ENCODE results near the gene SCEL.

Gene SCEL

DNA sequence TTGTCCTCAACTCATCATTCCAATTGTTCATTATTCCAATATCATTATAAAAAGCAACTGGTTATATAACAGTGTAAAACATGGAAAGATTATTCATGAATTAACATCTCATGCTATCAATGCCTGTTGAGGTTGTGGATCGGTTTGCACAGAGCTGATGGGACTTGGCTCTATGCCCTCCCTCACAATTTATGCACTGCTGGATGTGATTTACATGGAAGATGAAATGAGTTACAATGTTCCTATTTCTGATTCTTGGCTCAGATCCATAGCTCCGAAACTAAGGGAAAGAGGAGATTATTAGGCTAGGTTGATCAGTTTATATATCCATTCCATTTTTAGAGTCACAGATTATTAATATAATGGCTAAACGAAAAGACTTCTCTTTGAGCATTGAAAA lies 38.6 kb downstream of the SCEL start:
- ATAC-seq (no peak), DNase-seq (no peak)
- H3K27ac Mint-ChIP-seq = no peak overlapping the region
- no peak overlapping the region for H3K4me3 Mint-ChIP-seq
- no peaks in the 10 kb centered on the region for H3K4me1 Mint-ChIP-seq
- no peaks in the 10 kb centered on the region for H3K9me3 Mint-ChIP-seq
- H3K27me3 Mint-ChIP-seq = peaks cover 41% of the 10 kb centered on the region

DNA sequence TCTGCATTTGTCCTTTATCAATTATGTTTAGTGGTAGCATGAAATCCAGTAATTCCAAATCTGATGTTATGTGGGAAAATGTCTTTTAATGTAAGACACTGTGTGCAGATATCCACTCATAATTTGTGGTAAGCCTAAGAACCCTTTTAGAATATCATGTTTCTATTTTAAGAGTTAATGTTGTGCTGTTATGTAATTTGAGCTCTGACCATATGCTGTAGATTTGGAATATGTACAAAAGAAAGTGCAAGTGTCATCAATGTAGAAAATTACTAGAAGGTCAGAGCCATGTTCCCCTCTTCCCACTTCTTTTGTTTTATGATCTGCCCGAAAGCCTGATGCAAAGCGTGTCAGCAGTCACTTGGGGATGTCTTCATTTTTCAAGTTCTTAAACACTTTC lies 44.5 kb downstream of the SCEL start:
- Mint-ChIP-seq H3K27me3 (peaks cover 43% of the 10 kb centered on the region), H3K4me3 (no peak overlapping the region), H3K27ac (no peak overlapping the region), H3K9me3 (no peaks in the 10 kb centered on the region), H3K4me1 (no peaks in the 10 kb centered on the region)
- ATAC-seq (no peak), DNase-seq (no peak)

DNA sequence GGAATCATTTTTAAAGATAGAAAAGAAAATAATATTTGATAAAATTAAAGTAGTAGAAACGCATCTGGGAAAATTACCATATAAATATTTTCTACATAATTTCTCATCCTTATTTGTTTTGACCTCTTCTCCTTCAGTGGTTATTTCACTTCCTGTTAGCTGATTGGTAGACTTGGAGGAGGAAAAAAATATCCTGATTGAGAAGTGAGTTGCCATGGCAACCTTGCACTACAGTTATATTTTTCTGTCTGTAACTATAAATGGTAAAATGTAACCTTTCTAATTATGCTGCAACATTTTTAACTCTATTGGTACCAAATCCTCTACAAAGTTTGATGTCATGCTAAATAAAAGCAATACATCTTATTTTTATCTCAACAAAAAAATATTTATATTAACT lies 45.2 kb downstream of the SCEL start:
- DNase-seq (no peak), ATAC-seq (no peak)
- H3K9me3 Mint-ChIP-seq = no peaks in the 10 kb centered on the region
- H3K4me3 Mint-ChIP-seq = no peak overlapping the region
- peaks cover 37% of the 10 kb centered on the region for H3K27me3 Mint-ChIP-seq
- no peaks in the 10 kb centered on the region for H3K4me1 Mint-ChIP-seq
- H3K27ac Mint-ChIP-seq = no peak overlapping the region

DNA sequence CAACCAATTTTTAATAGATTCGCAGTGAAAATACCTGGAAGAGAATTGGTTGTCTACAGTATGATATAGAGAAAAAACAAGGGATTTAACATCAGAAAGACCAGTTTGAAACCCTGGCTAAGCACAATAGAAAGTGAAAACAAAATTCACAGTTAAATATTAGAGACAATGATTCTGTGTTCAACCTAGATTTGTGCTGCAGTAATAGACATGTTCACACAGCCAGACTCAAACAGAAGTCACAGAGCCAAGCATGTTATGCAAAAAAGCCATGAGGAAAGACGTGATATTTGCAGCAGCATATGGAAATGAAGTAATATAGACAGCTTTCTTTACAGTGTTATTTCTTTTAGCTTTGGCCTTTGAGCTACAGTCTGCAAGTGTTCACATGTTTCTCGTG lies 48.1 kb downstream of the SCEL start:
- ATAC-seq (no peak), DNase-seq (no peak)
- Mint-ChIP-seq H3K4me1 (no peaks in the 10 kb centered on the region), H3K27me3 (peaks cover 10% of the 10 kb centered on the region), H3K9me3 (no peaks in the 10 kb centered on the region), H3K4me3 (no peak overlapping the region), H3K27ac (no peak overlapping the region)

DNA sequence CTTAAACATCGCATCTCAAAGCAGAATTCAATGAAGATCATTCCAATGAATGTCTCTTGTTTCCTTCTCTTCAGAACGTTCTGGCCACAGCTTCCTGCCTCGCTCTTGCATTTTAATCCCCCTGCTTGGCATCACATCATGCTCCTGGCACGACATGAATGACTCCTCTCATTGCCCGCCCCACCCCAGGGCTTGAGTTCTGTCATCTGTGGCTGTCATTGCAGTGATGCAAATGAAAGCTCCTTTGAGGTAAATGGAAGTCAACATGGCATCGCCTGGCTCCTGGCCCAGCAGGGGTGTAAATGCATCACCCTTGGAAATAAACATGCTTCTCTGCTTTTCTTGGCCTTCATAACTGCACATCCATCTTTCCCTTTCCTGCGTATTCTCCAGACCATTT lies 48.6 kb downstream of the SCEL start:
- ATAC-seq (no peak), DNase-seq (no peak)
- no peak overlapping the region for H3K27ac Mint-ChIP-seq
- no peaks in the 10 kb centered on the region for H3K9me3 Mint-ChIP-seq
- H3K4me1 Mint-ChIP-seq = no peaks in the 10 kb centered on the region
- no peak overlapping the region for H3K4me3 Mint-ChIP-seq
- H3K27me3 Mint-ChIP-seq = peaks cover 7% of the 10 kb centered on the region

DNA sequence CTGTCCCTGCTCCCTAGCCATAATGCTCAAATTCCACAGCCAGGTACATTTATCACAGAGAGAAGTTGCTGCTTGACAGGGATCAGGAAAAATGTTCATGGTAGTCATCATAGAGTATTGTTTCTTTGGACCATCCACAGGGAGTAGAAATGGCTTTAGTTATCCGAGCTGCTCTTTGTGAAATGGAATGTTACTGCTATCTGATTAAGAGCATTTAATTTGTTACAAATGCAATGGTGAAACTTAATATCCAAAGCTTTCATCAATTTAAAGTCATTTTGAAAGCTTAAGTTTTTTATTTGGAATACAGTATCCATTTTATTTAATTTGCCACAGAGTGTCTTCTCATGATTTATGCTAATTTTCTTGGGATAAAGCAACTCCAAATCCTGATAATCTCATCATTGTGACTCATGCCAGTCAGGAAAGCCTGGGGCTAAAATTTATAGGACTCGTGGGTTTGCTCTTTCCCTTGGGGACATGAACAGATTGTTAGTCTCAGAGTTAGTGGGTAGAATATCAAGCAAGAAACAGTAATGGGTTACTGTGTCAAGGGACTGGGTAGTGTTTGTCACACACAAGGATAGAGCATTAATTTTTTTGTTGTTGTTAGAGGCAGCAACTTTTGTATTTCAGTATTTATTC lies 59.8 kb downstream of the SCEL start:
- no peak overlapping the region for H3K27ac Mint-ChIP-seq
- H3K4me3 Mint-ChIP-seq = no peak overlapping the region
- no peaks in the 10 kb centered on the region for H3K9me3 Mint-ChIP-seq
- ATAC-seq (no peak), DNase-seq (no peak)
- H3K4me1 Mint-ChIP-seq = no peaks in the 10 kb centered on the region
- H3K27me3 Mint-ChIP-seq = peaks cover 45% of the 10 kb centered on the region

DNA sequence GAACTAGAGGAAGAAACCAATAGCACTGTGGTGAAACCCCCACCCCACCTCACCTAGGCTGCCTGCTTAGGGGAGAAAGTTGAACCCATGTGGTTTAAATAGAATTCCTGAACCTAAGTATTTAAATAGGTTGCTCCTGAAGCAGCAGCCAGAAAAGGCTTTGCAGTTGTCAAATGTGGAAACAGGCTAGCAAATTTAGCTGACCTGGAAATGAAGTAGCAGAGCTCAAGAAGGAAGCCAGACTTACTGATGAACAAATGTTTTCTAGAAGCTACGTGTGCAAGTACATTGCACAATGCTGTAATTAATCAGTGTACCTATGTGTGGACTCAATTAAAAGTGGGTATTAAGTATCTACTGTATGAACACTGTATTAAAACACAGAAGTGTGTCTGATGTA lies 61.3 kb downstream of the SCEL start:
- DNase-seq (no peak), ATAC-seq (no peak)
- Mint-ChIP-seq H3K4me3 (no peak overlapping the region), H3K9me3 (no peaks in the 10 kb centered on the region), H3K27ac (no peak overlapping the region), H3K4me1 (no peaks in the 10 kb centered on the region), H3K27me3 (peaks cover 45% of the 10 kb centered on the region)

DNA sequence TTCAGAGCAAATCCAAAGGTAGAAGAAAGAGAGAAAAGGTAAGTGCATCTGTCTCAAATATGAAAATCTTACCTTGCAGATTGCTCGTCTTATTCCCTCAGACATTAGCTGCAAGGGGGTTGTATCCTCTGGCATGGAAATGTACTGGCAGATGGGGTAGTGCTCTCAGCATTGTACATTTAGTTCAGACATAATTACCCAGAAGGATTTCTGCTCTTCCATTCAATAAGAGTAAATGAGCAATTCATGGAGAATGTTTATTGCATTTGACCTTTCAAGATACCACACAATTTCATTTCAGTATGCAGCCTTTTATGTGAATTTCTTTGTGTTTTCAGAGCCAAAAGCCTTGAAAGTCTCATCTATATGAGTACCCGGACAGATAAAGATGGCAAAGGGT lies 63.8 kb downstream of the SCEL start:
- Mint-ChIP-seq H3K4me3 (no peak overlapping the region), H3K4me1 (no peaks in the 10 kb centered on the region), H3K27me3 (peaks cover 29% of the 10 kb centered on the region), H3K9me3 (no peaks in the 10 kb centered on the region), H3K27ac (no peak overlapping the region)
- ATAC-seq (no peak), DNase-seq (no peak)

DNA sequence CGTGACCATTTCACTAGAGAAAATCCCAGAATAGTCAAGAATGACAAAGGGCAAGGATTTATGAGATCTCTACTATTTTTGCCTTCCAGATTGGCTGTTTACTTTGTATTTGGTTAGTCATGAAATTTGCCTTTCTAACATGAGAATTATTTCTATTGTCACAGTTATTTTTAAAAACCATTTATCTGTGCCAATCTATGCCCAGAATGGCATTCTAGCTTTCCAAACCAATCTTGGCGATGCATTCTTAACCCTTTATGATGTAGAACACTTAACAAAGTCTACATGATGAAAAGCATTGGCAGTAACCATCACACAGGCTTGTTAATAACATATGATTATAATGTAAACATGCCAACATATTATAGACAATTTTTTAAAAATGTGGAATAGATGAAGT lies 65.2 kb downstream of the SCEL start:
- Mint-ChIP-seq H3K4me1 (no peaks in the 10 kb centered on the region), H3K27me3 (peaks cover 15% of the 10 kb centered on the region), H3K4me3 (no peak overlapping the region), H3K27ac (no peak overlapping the region), H3K9me3 (no peaks in the 10 kb centered on the region)
- DNase-seq = no peak
- no peak for ATAC-seq

DNA sequence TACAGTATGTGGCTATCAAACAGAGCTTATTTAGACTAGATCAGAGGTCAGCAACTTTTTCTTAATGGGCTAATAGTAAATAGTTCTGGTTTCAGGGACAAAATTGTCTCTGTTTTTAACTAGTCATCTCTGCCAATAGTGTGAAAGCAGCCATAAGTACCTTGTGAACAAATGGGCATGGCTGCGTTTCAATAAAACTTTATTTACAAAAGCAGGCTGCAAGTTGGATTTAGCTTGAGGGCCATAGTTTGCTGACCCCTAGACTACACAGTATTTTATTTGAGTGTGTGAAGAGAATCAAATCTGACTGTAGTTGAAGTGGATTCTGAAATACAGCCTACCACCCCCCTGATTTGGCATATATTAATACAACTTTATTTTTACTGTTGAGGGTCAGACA lies 75.6 kb downstream of the SCEL start:
- ATAC-seq (no peak), DNase-seq (no peak)
- Mint-ChIP-seq H3K27ac (no peak overlapping the region), H3K4me3 (no peak overlapping the region), H3K27me3 (peaks cover 6% of the 10 kb centered on the region), H3K9me3 (no peaks in the 10 kb centered on the region), H3K4me1 (no peaks in the 10 kb centered on the region)

DNA sequence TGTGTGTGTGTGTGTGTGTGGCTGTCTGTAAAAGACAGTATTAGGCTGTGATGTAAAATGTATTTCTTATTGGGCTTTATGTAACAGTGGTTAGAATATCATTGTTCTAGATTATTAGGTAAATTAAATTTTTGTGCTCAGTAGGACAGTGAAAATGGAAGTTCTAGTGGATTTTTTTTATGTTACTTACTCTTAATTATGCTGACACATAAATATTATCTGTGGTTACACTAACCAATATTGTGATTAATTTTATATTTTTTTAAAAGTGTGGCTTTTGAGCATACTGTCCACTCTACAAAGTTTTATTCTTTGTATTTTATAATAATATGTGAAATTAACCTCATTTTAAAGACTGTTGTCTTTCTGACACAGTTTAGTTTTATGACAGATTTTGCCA lies 80.5 kb downstream of the SCEL start:
- DNase-seq (no peak), ATAC-seq (no peak)
- Mint-ChIP-seq H3K4me3 (no peak overlapping the region), H3K27ac (no peak overlapping the region), H3K27me3 (peaks cover 23% of the 10 kb centered on the region), H3K9me3 (no peaks in the 10 kb centered on the region), H3K4me1 (no peaks in the 10 kb centered on the region)

DNA sequence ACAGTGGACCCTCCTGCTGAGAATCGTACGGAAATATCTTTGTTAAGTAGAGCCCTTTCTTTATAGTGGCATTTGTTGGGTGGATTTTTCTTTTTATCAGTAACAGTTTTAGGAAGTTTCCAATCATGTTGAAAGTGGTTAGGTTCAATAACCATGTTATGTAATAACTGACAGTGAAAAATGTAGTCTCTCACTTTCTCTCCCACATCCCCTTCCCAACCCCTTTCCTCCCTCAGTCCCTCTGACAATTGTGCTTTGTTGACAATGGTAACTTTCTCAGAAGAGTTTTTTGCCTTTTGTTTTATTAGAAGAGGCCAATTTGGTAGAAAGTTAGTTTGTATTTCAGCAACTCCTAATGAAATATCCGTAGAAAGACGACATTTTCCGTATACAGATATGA lies 84.1 kb downstream of the SCEL start:
- ATAC-seq (no peak), DNase-seq (no peak)
- Mint-ChIP-seq H3K9me3 (no peaks in the 10 kb centered on the region), H3K27me3 (peaks cover 34% of the 10 kb centered on the region), H3K4me3 (no peak overlapping the region), H3K4me1 (no peaks in the 10 kb centered on the region), H3K27ac (no peak overlapping the region)

DNA sequence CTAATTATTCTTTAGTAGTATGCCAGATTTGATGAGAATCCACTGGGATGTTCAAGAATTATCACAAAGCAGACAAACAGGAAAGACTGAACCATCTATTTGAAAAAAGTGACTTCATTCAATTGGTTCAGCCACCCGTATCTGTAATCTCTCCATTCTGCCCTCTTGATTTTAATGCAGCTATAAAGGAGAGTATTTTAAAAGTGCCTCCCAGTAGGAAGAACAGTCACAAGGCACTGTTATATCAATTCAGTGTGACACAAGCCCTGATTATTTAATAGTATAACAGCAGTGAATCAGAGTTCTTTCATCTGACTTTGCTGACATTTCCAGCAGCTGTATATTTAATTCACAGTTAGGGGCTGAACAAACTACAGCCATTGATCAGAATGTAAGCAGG lies 84.6 kb downstream of the SCEL start:
- Mint-ChIP-seq H3K27me3 (peaks cover 31% of the 10 kb centered on the region), H3K27ac (no peak overlapping the region), H3K4me1 (no peaks in the 10 kb centered on the region), H3K9me3 (no peaks in the 10 kb centered on the region), H3K4me3 (no peak overlapping the region)
- ATAC-seq = no peak
- no peak for DNase-seq

DNA sequence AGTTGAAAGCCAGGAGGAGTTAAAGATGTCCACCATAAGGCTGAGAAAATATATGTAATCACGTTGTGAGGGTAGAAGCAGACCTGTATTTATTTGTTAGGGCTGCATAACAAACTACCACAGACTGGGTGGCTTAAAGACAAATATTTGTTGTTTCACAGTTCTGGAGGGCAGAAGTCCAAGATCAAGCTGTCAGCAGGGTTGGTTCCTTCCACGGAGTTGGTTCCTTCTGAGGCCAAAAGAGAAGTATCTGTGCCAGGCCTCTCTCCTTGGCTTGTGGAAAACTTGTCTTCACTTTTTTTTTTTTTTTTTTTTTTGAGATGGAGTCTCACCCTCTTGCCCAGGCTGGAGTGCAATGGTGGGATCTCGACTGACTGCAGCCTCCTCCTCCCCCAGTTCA lies 88.3 kb downstream of the SCEL start:
- Mint-ChIP-seq H3K4me3 (no peak overlapping the region), H3K27me3 (peaks cover 18% of the 10 kb centered on the region), H3K4me1 (no peaks in the 10 kb centered on the region), H3K9me3 (no peaks in the 10 kb centered on the region), H3K27ac (no peak overlapping the region)
- ATAC-seq = no peak
- DNase-seq = no peak

DNA sequence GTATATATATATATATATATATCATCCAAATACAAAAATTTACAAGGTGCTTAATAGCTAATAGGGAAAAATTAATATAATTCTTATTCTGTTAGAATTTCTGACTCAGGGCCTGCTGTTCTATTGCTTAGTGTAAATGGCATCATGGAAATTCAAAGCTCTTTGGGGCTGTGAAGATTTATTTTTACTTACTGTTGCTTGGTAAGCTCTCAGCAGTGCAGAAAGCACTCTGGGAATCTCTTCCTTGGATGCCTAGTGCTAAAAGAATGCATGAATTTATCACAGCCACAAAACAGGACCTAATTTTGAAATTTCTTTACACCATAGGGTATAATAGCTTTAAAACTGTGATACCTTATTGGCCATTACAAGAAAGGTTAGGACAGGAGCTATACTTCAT lies 92.7 kb downstream of the SCEL start:
- H3K4me3 Mint-ChIP-seq = no peak overlapping the region
- no peak overlapping the region for H3K27ac Mint-ChIP-seq
- ATAC-seq (no peak), DNase-seq (no peak)
- H3K27me3 Mint-ChIP-seq = peaks cover 7% of the 10 kb centered on the region
- H3K9me3 Mint-ChIP-seq = no peaks in the 10 kb centered on the region
- H3K4me1 Mint-ChIP-seq = no peaks in the 10 kb centered on the region

DNA sequence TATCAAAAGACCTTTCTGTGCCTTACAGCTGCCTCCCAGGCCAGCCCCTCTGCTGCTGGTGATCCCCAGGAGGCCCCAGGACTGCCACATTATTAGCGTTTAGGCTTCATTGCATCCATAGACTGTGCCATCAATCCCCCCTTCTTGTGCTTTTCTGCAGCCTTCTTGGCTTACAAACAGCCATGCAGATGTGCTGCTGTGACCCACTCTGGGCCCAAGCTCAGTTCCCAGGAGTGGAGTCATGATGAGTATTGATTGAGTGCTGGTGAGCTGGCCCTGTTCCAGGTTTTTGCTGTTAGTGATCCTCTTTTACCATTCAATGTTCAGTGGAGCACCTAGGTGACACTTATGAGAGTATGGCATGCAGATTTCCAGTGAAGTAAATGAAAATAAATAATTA lies 102.1 kb downstream of the SCEL start:
- ATAC-seq (no peak), DNase-seq (no peak)
- H3K9me3 Mint-ChIP-seq = no peaks in the 10 kb centered on the region
- H3K4me3 Mint-ChIP-seq = no peak overlapping the region
- H3K27ac Mint-ChIP-seq = no peak overlapping the region
- no peaks in the 10 kb centered on the region for H3K27me3 Mint-ChIP-seq
- H3K4me1 Mint-ChIP-seq = no peaks in the 10 kb centered on the region

DNA sequence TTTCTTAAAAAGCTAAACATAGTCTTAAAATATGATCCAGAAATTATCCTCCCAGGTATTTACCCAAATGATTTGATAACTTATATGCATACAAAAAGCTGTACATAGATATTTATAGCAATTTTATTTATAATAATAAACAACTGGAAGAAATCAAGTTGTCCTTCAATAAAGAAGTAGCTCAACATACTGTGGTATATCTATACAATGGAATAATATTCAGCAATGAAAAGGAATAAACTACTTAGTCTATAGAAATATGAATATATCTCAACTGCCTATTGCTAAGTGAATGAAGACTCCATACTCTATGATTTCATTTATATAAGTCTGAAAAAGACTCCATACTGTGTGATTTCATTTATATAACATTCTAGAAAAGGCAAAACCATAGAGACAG lies 114.9 kb downstream of the SCEL start:
- Mint-ChIP-seq H3K27ac (no peak overlapping the region), H3K4me3 (no peak overlapping the region), H3K9me3 (peaks cover 7 to 10% of the 10 kb centered on the region in 2 donors), H3K27me3 (no peaks in the 10 kb centered on the region), H3K4me1 (no peaks in the 10 kb centered on the region)
- ATAC-seq (no peak), DNase-seq (no peak)
